Neural progenitor cell (in vitro differentiated cells): ENCODE results near the gene CCR4. TPM values are rescaled to one million over a fixed set of nuclear protein-coding genes. Genes with fewer than 3 reads are reported as not detected.
"Not testable (repeated sequence)": the region's sequence is repeated elsewhere in the genome, so short reads cannot be mapped to it uniquely, and the experiment has no call there.

ENCODE experiments used
- DNase-seq: peaks from one replicate; pipeline ENCODE4 v3.0.0-alpha.2; 2016; ENCODE audit warnings: low spot score
- H2AFZ ChIP-seq: fragments of 200-600 bp; sonication (generic); replicated peaks from 2 replicates; pipeline ENCODE4 v1.6.1; 2016; ENCODE audit warnings: antibody characterized with exemption
- H3F3A ChIP-seq: fragments of 200-600 bp; sonication (generic); 2 replicates; pipeline ENCODE4 v1.6.1; 2016; ENCODE audit warnings: antibody characterized with exemption, low read depth
- H3K27ac ChIP-seq: fragments of 200-600 bp; sonication (generic); 2 replicates; pipeline ENCODE4 v1.5.1; 2016; ENCODE audit warnings: mild to moderate bottlenecking
- H3K27me3 ChIP-seq: fragments of 200-600 bp; sonication (generic); 2 replicates; pipeline ENCODE4 v1.6.1; 2016; ENCODE audit warnings: mild to moderate bottlenecking, moderate library complexity
- H3K36me3 ChIP-seq: fragments of 200-600 bp; sonication (generic); 2 replicates; pipeline ENCODE4 v1.5.1; 2016
- H3K4me1 ChIP-seq: fragments of 200-600 bp; sonication (generic); 2 replicates; pipeline ENCODE4 v1.6.1; 2016; ENCODE audit warnings: mixed run types
- H3K4me2 ChIP-seq: fragments of 200-600 bp; sonication (generic); 2 replicates; pipeline ENCODE4 v1.6.1; 2016
- H3K4me3 ChIP-seq: fragments of 200-600 bp; sonication (generic); 2 replicates; pipeline ENCODE4 v1.5.1; 2016
- H3K79me2 ChIP-seq: fragments of 200-600 bp; sonication (generic); 2 replicates; pipeline ENCODE4 v1.6.1; 2016; ENCODE audit warnings: low read depth
- H3K9ac ChIP-seq: fragments of 200-600 bp; sonication (generic); 2 replicates; pipeline ENCODE4 v1.6.1; 2016
- H3K9me3 ChIP-seq: fragments of 200-600 bp; sonication (generic); 2 replicates; pipeline ENCODE4 v1.5.1; 2016; ENCODE audit warnings: low read depth
- H4K20me1 ChIP-seq: fragments of 200-600 bp; sonication (generic); 2 replicates; pipeline ENCODE4 v1.6.1; 2016; ENCODE audit warnings: low read depth
- H3K27ac Mint-ChIP-seq: 3 replicates; pipeline ENCODE4 v1.8.0; 2021; ENCODE audit warnings: mixed read lengths
- H3K27me3 Mint-ChIP-seq: 2 replicates; pipeline ENCODE4 v1.8.0; 2022; ENCODE audit warnings: low read depth, mild to moderate bottlenecking, inconsistent platforms, moderate library complexity, mixed read lengths; ENCODE audit not compliant: insufficient read depth
- H3K36me3 Mint-ChIP-seq: 3 replicates; pipeline ENCODE4 v1.8.0; 2021; ENCODE audit warnings: mixed read lengths
- H3K4me1 Mint-ChIP-seq: 3 replicates; pipeline ENCODE4 v1.8.0; 2021; ENCODE audit warnings: mixed read lengths
- H3K4me3 Mint-ChIP-seq: 3 replicates; pipeline ENCODE4 v1.8.0; 2021; ENCODE audit warnings: mild to moderate bottlenecking, moderate library complexity, mixed read lengths
- H3K9me3 Mint-ChIP-seq: 3 replicates; pipeline ENCODE4 v1.8.0; 2020; ENCODE audit warnings: mixed read lengths
- EZH2 ChIP-seq: fragments of 200-600 bp; sonication (generic); IDR thresholded peaks from 2 replicates; pipeline ENCODE4 v1.6.1; 2017; ENCODE audit warnings: antibody characterized with exemption, mild to moderate bottlenecking, moderate library complexity
- EZH2phosphoT487 ChIP-seq: fragments of 200-600 bp; sonication (generic); IDR thresholded peaks from 2 replicates; pipeline ENCODE4 v1.6.1; 2017; ENCODE audit warnings: antibody characterized with exemption
- total RNA-seq: library from RNA; depleted of rRNA; stranded (reverse); fragments of >200 nt; gene quantifications from 2 replicates; pipeline ENCODE4 v1.2.3, GENCODE V29; 2015; ENCODE audit warnings: low replicate concordance
- TF ChIP-seq, protein P1 (sequence below): fragments of 200-600 bp; sonication (generic); IDR thresholded peaks from 2 replicates; pipeline ENCODE4 v1.5.1; 2017; ENCODE audit warnings: antibody characterized with exemption, mild to moderate bottlenecking

The CCR4 gene
- total RNA-seq, 1 donor from 2014 or later = not detected

DNA sequence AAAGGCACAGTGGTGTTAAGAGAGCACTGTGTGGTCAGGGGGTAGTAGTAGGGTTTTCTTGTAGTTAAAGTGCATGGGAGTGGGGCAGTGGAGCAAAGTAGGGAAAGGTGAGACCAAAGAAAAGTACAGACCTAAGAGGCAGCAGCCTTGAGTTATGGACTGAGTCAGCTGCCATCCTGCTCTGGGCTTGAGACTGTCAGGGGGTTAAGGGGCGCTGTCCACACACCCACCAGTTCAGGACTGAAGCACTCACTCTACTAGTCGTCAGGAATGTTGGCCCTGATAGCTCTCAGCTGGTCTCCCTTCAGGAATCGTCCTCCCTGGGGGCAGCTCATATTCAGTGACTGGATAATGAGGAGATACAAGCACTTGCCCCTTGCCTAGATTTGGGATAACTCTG lies 7.9 kb downstream of the CCR4 start:
- H3K4me3 Mint-ChIP-seq = no peak overlapping the region
- peak; percentile 46 for DNase-seq
- H3K27me3 ChIP-seq = no peaks in the 10 kb centered on the region
- no peak overlapping the region for H2AFZ ChIP-seq
- H3K36me3 Mint-ChIP-seq = no peaks in the 10 kb centered on the region
- H3K27ac Mint-ChIP-seq = no peak overlapping the region
- no peaks in the 10 kb centered on the region for H3K9me3 ChIP-seq
- H4K20me1 ChIP-seq = no peaks in the 10 kb centered on the region
- no peaks in the 10 kb centered on the region for H3K79me2 ChIP-seq
- H3K4me2 ChIP-seq = no peak overlapping the region
- no peak for TF ChIP-seq EZH2phosphoT487
- no peak for TF ChIP-seq EZH2
- H3K4me1 Mint-ChIP-seq = no peaks in the 10 kb centered on the region
- peaks cover 4% of the 10 kb centered on the region for H3K4me1 ChIP-seq
- H3F3A ChIP-seq = no peaks in the 10 kb centered on the region
- no peak overlapping the region for H3K4me3 ChIP-seq
- H3K9ac ChIP-seq = no peak overlapping the region
- H3K36me3 ChIP-seq = no peaks in the 10 kb centered on the region
- H3K9me3 Mint-ChIP-seq = peaks cover 2% of the 10 kb centered on the region
- no peak overlapping the region for H3K27ac ChIP-seq
- no peaks in the 10 kb centered on the region for H3K27me3 Mint-ChIP-seq

DNA sequence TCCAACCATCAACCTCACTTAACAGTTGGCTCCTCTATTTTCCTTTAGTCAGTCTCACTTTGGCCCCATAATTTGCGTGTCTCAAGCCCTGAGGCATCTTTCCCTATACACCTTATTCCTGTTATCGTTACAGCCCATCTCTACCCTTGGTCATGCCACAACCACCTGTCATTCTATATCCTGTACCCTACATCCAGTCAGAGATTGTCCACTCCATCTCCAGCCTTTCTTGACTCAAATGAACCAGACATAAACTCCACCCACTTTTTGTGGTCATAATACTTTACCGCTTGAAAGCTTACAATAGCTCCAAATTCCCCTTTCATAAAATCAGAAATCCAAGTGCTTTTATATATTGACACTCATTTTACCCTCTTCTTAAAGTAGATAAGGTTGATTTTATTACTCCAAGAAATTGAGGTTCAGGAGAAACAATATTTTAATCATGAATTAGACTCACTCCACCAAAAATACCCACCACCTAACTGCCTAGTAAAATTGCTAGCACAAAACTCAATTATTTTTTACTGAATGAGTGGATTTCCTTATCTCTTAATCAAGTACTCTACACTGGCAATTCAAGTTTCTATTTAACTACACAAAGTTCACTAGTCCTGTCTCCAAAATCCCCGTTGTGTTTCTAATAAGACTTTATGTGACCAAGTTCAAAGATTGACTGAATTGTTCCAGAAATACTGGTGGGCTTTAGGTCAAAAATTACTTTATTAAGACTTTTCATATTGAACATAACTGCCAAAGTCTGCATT lies 9.1 kb downstream of the CCR4 start:
- no peak overlapping the region for H3K4me3 ChIP-seq
- H3K79me2 ChIP-seq = no peaks in the 10 kb centered on the region
- Mint-ChIP-seq H3K27ac (no peak overlapping the region), H3K36me3 (peaks cover 3% of the 10 kb centered on the region), H3K9me3 (peaks cover 10% of the 10 kb centered on the region), H3K4me1 (no peaks in the 10 kb centered on the region), H3K27me3 (no peaks in the 10 kb centered on the region), H3K4me3 (no peak overlapping the region)
- TF ChIP-seq EZH2 (no peak), EZH2phosphoT487 (no peak)
- TF ChIP-seq, protein P1, sequence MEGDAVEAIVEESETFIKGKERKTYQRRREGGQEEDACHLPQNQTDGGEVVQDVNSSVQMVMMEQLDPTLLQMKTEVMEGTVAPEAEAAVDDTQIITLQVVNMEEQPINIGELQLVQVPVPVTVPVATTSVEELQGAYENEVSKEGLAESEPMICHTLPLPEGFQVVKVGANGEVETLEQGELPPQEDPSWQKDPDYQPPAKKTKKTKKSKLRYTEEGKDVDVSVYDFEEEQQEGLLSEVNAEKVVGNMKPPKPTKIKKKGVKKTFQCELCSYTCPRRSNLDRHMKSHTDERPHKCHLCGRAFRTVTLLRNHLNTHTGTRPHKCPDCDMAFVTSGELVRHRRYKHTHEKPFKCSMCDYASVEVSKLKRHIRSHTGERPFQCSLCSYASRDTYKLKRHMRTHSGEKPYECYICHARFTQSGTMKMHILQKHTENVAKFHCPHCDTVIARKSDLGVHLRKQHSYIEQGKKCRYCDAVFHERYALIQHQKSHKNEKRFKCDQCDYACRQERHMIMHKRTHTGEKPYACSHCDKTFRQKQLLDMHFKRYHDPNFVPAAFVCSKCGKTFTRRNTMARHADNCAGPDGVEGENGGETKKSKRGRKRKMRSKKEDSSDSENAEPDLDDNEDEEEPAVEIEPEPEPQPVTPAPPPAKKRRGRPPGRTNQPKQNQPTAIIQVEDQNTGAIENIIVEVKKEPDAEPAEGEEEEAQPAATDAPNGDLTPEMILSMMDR = no peak
- H3K9me3 ChIP-seq = no peaks in the 10 kb centered on the region
- no peaks in the 10 kb centered on the region for H3K27me3 ChIP-seq
- peaks cover 4% of the 10 kb centered on the region for H3K4me1 ChIP-seq
- no peak overlapping the region for H2AFZ ChIP-seq
- no peaks in the 10 kb centered on the region for H3F3A ChIP-seq
- no peaks in the 10 kb centered on the region for H3K36me3 ChIP-seq
- H3K9ac ChIP-seq = no peak overlapping the region
- no peak overlapping the region for H3K27ac ChIP-seq
- no peaks in the 10 kb centered on the region for H4K20me1 ChIP-seq
- no peak for DNase-seq
- H3K4me2 ChIP-seq = no peak overlapping the region

DNA sequence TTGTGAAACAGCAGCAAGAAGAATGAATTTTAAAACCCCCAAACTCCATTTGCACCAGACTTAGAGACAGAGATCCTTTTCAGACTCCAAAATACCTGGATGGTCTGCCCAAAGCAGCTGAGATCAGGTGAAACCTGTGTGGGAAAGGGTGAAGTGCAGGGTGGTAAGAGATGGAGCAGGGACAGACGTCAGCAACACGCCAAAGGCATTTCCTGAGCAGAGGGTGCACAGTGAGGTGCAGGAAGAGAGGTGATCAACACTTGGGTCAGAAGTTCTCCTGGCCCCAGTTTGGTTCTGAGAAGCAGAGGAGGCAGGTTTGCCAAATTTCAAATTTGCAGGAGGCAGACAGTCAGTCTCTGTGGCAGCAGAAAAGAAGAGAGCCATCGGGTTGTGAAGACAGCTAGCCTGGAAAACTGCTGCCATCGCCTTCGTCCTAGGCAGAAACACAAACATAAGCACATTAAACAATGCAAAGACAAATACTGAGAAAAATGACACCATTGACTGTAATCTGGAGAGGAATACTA lies 9.8 kb downstream of the CCR4 start:
- Mint-ChIP-seq H3K36me3 (peaks cover 3% of the 10 kb centered on the region), H3K4me3 (no peak overlapping the region), H3K9me3 (peaks cover 15% of the 10 kb centered on the region), H3K4me1 (no peaks in the 10 kb centered on the region), H3K27me3 (no peaks in the 10 kb centered on the region), H3K27ac (no peak overlapping the region)
- no peaks in the 10 kb centered on the region for H3K36me3 ChIP-seq
- no peak overlapping the region for H3K9ac ChIP-seq
- no peaks in the 10 kb centered on the region for H3F3A ChIP-seq
- TF ChIP-seq EZH2phosphoT487 (no peak), EZH2 (no peak)
- TF ChIP-seq, protein P1 = no peak
- H3K4me2 ChIP-seq = no peak overlapping the region
- peaks cover 4% of the 10 kb centered on the region for H3K4me1 ChIP-seq
- no peak overlapping the region for H3K27ac ChIP-seq
- no peaks in the 10 kb centered on the region for H3K27me3 ChIP-seq
- H2AFZ ChIP-seq = no peak overlapping the region
- H3K4me3 ChIP-seq = no peak overlapping the region
- DNase-seq = no peak
- H4K20me1 ChIP-seq = no peaks in the 10 kb centered on the region
- H3K79me2 ChIP-seq = no peaks in the 10 kb centered on the region
- no peaks in the 10 kb centered on the region for H3K9me3 ChIP-seq

DNA sequence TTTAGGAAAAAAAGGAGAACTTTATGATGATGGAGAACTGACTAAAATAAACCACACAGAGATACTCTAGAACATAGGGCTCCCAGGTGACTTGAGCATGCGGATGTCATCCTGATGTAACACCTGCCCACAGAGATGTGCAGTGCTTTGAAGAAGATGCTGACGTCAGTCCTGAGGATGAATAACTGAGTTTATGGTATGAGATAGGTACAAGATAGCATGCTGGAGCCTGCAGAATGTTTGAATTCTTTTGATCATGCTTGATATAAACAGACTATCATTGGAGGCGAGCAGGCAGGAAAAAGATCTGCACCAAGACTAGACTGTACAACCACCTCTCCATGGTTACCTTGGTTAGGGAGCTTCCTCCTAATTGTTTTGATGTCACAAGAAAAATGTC lies 12.4 kb downstream of the CCR4 start:
- H3K9ac ChIP-seq = no peak overlapping the region

DNA sequence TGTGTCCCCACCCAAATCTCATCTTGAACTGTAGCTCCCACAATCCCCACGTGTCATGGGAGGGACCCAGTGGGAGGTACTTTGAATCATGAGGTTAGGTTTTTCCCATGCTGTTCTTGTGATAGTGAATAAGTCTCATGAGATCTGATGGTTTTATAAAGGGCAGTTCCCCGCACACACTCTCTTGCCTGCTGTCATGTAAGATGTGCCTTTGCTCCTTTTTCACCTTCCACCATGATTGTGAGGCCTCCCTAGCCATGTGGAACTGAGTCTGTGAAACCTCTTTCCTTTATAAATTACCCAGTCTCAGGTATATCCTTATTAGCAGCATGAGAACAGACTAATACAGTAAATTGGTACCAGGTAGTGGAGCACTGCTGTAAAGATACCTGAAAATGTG lies 13.3 kb downstream of the CCR4 start:
- H3K9me3 Mint-ChIP-seq = peaks cover 26% of the 10 kb centered on the region
- H3K36me3 ChIP-seq, H3K4me3 Mint-ChIP-seq, H3F3A ChIP-seq, H3K9me3 ChIP-seq, H3K27me3 ChIP-seq, H2AFZ ChIP-seq, H4K20me1 ChIP-seq, DNase-seq, H3K4me1 ChIP-seq, H3K9ac ChIP-seq, H3K27me3 Mint-ChIP-seq, H3K36me3 Mint-ChIP-seq, H3K27ac Mint-ChIP-seq, H3K4me2 ChIP-seq, H3K4me1 Mint-ChIP-seq, H3K79me2 ChIP-seq, H3K4me3 ChIP-seq, H3K27ac ChIP-seq: not testable (repeated sequence)

More for the DNA sequence above, 12.4 kb downstream of the CCR4 start:
- no peak overlapping the region for H3K4me3 ChIP-seq
- H3F3A ChIP-seq = no peaks in the 10 kb centered on the region
- H3K9me3 ChIP-seq = no peaks in the 10 kb centered on the region
- H3K4me3 Mint-ChIP-seq = no peak overlapping the region
- H3K27me3 ChIP-seq = no peaks in the 10 kb centered on the region
- H3K4me1 Mint-ChIP-seq = no peaks in the 10 kb centered on the region
- no peaks in the 10 kb centered on the region for H3K27me3 Mint-ChIP-seq
- peaks cover 4% of the 10 kb centered on the region for H3K36me3 Mint-ChIP-seq
- H2AFZ ChIP-seq = no peak overlapping the region
- no peaks in the 10 kb centered on the region for H3K79me2 ChIP-seq
- H3K27ac Mint-ChIP-seq = no peak overlapping the region
- H3K4me1 ChIP-seq = peaks cover 13% of the 10 kb centered on the region
- H3K9me3 Mint-ChIP-seq = peaks cover 26% of the 10 kb centered on the region
- TF ChIP-seq, protein P1 = no peak
- TF ChIP-seq EZH2 (no peak), EZH2phosphoT487 (no peak)
- DNase-seq = no peak
- no peak overlapping the region for H3K4me2 ChIP-seq
- no peaks in the 10 kb centered on the region for H3K36me3 ChIP-seq
- no peak overlapping the region for H3K27ac ChIP-seq
- H4K20me1 ChIP-seq = no peaks in the 10 kb centered on the region
